ENCODE data around the gene TTC31. TPM values are rescaled to one million over a fixed set of nuclear protein-coding genes. Genes with fewer than 3 reads are reported as not detected.

The TTC31 gene
- total RNA-seq, 1 experiment from 2014 or later: 38.3 TPM

DNA sequence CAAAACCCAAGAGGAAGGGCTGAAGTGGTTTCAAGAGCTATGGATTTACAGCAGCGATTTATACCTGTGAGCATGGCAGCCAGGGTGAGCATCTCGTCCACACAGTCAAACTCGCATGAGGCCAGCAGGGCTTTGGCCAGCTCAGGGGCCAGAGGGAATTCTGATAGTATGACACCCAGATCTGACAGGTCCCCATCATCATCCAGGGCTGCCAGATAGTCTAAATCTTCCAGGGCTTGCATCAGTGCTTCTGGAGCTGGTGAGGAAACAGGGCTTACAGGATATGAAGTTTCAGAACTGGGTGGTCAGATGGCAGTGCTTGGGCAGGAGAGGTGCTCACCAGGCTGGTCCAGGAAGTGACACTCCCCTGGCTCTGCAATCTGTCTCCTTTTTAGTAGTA lies 39.6 kb downstream of the TTC31 start (continued):
- TF ChIP-seq, protein P1, sequence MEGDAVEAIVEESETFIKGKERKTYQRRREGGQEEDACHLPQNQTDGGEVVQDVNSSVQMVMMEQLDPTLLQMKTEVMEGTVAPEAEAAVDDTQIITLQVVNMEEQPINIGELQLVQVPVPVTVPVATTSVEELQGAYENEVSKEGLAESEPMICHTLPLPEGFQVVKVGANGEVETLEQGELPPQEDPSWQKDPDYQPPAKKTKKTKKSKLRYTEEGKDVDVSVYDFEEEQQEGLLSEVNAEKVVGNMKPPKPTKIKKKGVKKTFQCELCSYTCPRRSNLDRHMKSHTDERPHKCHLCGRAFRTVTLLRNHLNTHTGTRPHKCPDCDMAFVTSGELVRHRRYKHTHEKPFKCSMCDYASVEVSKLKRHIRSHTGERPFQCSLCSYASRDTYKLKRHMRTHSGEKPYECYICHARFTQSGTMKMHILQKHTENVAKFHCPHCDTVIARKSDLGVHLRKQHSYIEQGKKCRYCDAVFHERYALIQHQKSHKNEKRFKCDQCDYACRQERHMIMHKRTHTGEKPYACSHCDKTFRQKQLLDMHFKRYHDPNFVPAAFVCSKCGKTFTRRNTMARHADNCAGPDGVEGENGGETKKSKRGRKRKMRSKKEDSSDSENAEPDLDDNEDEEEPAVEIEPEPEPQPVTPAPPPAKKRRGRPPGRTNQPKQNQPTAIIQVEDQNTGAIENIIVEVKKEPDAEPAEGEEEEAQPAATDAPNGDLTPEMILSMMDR (IDR thresholded peaks at IDR 0.05): no peak
- TF ChIP-seq, protein P2, sequence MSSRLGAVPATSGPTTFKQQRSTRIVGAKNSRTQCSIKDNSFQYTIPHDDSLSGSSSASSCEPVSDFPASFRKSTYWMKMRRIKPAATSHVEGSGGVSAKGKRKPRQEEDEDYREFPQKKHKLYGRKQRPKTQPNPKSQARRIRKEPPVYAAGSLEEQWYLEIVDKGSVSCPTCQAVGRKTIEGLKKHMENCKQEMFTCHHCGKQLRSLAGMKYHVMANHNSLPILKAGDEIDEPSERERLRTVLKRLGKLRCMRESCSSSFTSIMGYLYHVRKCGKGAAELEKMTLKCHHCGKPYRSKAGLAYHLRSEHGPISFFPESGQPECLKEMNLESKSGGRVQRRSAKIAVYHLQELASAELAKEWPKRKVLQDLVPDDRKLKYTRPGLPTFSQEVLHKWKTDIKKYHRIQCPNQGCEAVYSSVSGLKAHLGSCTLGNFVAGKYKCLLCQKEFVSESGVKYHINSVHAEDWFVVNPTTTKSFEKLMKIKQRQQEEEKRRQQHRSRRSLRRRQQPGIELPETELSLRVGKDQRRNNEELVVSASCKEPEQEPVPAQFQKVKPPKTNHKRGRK (CRISPR knock-in tag; IDR thresholded peaks at IDR 0.05; ENCODE audit: borderline replicate concordance): no peak

DNA sequence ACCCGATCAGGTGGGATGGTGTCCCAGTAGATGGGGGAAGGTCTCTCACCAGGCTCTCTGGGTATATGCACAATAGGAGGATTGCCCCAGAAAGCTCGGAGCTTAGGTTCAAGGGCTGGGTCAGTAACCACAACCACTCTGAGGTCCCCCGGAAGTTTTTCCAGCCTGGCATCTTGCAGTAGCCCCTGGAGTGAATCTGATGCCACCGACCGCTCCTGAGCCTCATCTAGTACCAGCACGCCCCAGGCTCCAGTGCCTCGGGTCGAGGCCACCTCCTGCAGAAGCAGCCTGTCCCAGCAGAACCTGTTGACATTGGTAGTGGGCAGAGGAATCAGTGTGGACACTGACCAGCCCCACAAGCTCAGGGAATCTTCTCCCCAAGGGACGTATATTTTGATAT lies 41.1 kb downstream of the TTC31 start:
- ATAC-seq: no peak
- DNase-seq (ENCODE audit: low spot score): no peak
- H3K27me3 Mint-ChIP-seq (ENCODE audit: low read depth): peaks cover 47% of the 10 kb centered on the region
- no peak overlapping the region for H3K4me3 Mint-ChIP-seq
- H3K9me3 Mint-ChIP-seq: 0 out of 2 replicates have a peak, but pooled peaks cover 3% of the 10 kb centered on the region
- H3K4me1 Mint-ChIP-seq: peaks cover 10% of the 10 kb centered on the region
- peaks cover 21% of the 10 kb centered on the region for H3K36me3 Mint-ChIP-seq
- ChIA-PET CTCF (no interaction called here), POLR2A (no interaction called here)
- no peak overlapping the region for H3K27ac Mint-ChIP-seq
- TF ChIP-seq, protein P3, sequence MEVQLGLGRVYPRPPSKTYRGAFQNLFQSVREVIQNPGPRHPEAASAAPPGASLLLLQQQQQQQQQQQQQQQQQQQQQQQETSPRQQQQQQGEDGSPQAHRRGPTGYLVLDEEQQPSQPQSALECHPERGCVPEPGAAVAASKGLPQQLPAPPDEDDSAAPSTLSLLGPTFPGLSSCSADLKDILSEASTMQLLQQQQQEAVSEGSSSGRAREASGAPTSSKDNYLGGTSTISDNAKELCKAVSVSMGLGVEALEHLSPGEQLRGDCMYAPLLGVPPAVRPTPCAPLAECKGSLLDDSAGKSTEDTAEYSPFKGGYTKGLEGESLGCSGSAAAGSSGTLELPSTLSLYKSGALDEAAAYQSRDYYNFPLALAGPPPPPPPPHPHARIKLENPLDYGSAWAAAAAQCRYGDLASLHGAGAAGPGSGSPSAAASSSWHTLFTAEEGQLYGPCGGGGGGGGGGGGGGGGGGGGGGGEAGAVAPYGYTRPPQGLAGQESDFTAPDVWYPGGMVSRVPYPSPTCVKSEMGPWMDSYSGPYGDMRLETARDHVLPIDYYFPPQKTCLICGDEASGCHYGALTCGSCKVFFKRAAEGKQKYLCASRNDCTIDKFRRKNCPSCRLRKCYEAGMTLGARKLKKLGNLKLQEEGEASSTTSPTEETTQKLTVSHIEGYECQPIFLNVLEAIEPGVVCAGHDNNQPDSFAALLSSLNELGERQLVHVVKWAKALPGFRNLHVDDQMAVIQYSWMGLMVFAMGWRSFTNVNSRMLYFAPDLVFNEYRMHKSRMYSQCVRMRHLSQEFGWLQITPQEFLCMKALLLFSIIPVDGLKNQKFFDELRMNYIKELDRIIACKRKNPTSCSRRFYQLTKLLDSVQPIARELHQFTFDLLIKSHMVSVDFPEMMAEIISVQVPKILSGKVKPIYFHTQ (CRISPR knock-in tag; IDR thresholded peaks at IDR 0.05): no peak
- TF ChIP-seq, protein P4, sequence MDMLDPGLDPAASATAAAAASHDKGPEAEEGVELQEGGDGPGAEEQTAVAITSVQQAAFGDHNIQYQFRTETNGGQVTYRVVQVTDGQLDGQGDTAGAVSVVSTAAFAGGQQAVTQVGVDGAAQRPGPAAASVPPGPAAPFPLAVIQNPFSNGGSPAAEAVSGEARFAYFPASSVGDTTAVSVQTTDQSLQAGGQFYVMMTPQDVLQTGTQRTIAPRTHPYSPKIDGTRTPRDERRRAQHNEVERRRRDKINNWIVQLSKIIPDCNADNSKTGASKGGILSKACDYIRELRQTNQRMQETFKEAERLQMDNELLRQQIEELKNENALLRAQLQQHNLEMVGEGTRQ (CRISPR knock-in tag; IDR thresholded peaks at IDR 0.05): no peak
- TF ChIP-seq ZNF416 (CRISPR knock-in tag; IDR thresholded peaks at IDR 0.05) (no peak), SOX15 (CRISPR knock-in tag; IDR thresholded peaks at IDR 0.05) (no peak), NFATC4 (CRISPR knock-in tag; IDR thresholded peaks at IDR 0.05) (no peak), CREB1 (CRISPR knock-in tag; IDR thresholded peaks at IDR 0.05) (no peak), IRF2 (CRISPR knock-in tag; IDR thresholded peaks at IDR 0.05; ENCODE audit: borderline replicate concordance, low read depth) (no peak), TCF7 (CRISPR knock-in tag; IDR thresholded peaks at IDR 0.05; ENCODE audit: low read depth) (no peak), ZBTB21 (CRISPR knock-in tag; IDR thresholded peaks at IDR 0.05; ENCODE audit: borderline replicate concordance) (no peak)
- TF ChIP-seq, protein P1 (IDR thresholded peaks at IDR 0.05): no peak
- TF ChIP-seq, protein P5, sequence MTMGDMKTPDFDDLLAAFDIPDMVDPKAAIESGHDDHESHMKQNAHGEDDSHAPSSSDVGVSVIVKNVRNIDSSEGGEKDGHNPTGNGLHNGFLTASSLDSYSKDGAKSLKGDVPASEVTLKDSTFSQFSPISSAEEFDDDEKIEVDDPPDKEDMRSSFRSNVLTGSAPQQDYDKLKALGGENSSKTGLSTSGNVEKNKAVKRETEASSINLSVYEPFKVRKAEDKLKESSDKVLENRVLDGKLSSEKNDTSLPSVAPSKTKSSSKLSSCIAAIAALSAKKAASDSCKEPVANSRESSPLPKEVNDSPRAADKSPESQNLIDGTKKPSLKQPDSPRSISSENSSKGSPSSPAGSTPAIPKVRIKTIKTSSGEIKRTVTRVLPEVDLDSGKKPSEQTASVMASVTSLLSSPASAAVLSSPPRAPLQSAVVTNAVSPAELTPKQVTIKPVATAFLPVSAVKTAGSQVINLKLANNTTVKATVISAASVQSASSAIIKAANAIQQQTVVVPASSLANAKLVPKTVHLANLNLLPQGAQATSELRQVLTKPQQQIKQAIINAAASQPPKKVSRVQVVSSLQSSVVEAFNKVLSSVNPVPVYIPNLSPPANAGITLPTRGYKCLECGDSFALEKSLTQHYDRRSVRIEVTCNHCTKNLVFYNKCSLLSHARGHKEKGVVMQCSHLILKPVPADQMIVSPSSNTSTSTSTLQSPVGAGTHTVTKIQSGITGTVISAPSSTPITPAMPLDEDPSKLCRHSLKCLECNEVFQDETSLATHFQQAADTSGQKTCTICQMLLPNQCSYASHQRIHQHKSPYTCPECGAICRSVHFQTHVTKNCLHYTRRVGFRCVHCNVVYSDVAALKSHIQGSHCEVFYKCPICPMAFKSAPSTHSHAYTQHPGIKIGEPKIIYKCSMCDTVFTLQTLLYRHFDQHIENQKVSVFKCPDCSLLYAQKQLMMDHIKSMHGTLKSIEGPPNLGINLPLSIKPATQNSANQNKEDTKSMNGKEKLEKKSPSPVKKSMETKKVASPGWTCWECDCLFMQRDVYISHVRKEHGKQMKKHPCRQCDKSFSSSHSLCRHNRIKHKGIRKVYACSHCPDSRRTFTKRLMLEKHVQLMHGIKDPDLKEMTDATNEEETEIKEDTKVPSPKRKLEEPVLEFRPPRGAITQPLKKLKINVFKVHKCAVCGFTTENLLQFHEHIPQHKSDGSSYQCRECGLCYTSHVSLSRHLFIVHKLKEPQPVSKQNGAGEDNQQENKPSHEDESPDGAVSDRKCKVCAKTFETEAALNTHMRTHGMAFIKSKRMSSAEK (CRISPR knock-in tag; IDR thresholded peaks at IDR 0.05; ENCODE audit: borderline replicate concordance): no peak
- TF ChIP-seq, protein P6, sequence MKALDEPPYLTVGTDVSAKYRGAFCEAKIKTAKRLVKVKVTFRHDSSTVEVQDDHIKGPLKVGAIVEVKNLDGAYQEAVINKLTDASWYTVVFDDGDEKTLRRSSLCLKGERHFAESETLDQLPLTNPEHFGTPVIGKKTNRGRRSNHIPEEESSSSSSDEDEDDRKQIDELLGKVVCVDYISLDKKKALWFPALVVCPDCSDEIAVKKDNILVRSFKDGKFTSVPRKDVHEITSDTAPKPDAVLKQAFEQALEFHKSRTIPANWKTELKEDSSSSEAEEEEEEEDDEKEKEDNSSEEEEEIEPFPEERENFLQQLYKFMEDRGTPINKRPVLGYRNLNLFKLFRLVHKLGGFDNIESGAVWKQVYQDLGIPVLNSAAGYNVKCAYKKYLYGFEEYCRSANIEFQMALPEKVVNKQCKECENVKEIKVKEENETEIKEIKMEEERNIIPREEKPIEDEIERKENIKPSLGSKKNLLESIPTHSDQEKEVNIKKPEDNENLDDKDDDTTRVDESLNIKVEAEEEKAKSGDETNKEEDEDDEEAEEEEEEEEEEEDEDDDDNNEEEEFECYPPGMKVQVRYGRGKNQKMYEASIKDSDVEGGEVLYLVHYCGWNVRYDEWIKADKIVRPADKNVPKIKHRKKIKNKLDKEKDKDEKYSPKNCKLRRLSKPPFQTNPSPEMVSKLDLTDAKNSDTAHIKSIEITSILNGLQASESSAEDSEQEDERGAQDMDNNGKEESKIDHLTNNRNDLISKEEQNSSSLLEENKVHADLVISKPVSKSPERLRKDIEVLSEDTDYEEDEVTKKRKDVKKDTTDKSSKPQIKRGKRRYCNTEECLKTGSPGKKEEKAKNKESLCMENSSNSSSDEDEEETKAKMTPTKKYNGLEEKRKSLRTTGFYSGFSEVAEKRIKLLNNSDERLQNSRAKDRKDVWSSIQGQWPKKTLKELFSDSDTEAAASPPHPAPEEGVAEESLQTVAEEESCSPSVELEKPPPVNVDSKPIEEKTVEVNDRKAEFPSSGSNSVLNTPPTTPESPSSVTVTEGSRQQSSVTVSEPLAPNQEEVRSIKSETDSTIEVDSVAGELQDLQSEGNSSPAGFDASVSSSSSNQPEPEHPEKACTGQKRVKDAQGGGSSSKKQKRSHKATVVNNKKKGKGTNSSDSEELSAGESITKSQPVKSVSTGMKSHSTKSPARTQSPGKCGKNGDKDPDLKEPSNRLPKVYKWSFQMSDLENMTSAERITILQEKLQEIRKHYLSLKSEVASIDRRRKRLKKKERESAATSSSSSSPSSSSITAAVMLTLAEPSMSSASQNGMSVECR (CRISPR knock-in tag; IDR thresholded peaks at IDR 0.05; ENCODE audit: borderline replicate concordance): no peak
- TF ChIP-seq, protein P7, sequence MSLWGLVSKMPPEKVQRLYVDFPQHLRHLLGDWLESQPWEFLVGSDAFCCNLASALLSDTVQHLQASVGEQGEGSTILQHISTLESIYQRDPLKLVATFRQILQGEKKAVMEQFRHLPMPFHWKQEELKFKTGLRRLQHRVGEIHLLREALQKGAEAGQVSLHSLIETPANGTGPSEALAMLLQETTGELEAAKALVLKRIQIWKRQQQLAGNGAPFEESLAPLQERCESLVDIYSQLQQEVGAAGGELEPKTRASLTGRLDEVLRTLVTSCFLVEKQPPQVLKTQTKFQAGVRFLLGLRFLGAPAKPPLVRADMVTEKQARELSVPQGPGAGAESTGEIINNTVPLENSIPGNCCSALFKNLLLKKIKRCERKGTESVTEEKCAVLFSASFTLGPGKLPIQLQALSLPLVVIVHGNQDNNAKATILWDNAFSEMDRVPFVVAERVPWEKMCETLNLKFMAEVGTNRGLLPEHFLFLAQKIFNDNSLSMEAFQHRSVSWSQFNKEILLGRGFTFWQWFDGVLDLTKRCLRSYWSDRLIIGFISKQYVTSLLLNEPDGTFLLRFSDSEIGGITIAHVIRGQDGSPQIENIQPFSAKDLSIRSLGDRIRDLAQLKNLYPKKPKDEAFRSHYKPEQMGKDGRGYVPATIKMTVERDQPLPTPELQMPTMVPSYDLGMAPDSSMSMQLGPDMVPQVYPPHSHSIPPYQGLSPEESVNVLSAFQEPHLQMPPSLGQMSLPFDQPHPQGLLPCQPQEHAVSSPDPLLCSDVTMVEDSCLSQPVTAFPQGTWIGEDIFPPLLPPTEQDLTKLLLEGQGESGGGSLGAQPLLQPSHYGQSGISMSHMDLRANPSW (CRISPR knock-in tag; conservative IDR thresholded peaks at IDR 0.05; ENCODE audit: low read depth): no peak
